Natural killer cell (primary cell): Measurements from ENCODE around the gene ZNF579. TPM values are rescaled to one million over a fixed set of nuclear protein-coding genes. Genes with fewer than 3 reads are reported as not detected.

Experiments used
- ATAC-seq, 3 donors: fragments of 150-1000 bp in 2 of 3; fragments of 200-7000 bp in 1 of 3; cut with Tn5 transposase; 1 replicate in 1 of 3; 2 replicates in 2 of 3; pipeline ENCODE4 v1.10.0; 2021; ENCODE audit warnings: mild to moderate bottlenecking in 2 of 3, moderate library complexity in 2 of 3
- DNase-seq, 2 donors: peaks; one replicate each; pipeline versions ENCODE4 v3.0.0 to v3.0.0-alpha.2; 2013 to 2021; ENCODE audit warnings: mixed read lengths in 1 of 2
- H3K27ac ChIP-seq: one replicate; pipeline ENCODE4 v1.5.1; 2013; ENCODE audit warnings: mild to moderate bottlenecking, low read length
- H3K27me3 ChIP-seq: one replicate; pipeline ENCODE4 v1.6.1; 2013; ENCODE audit warnings: low read length; ENCODE audit not compliant: control insufficient read depth, insufficient read depth
- H3K36me3 ChIP-seq: one replicate; pipeline ENCODE4 v1.6.1; 2013; ENCODE audit warnings: low read length; ENCODE audit not compliant: control insufficient read depth, insufficient read depth
- H3K4me1 ChIP-seq: one replicate; pipeline ENCODE4 v1.6.1; 2013; ENCODE audit warnings: low read length; ENCODE audit not compliant: control insufficient read depth, insufficient read depth
- H3K4me3 ChIP-seq: one replicate; pipeline ENCODE4 v1.5.1; 2013; ENCODE audit warnings: low read length
- H3K9me3 ChIP-seq: one replicate; pipeline ENCODE4 v1.6.1; 2013; ENCODE audit warnings: low read length; ENCODE audit not compliant: control insufficient read depth, insufficient read depth
- H3K27ac Mint-ChIP-seq, 2 donors: one replicate each; pipeline ENCODE4 v1.8.0; 2022; ENCODE audit warnings: mild to moderate bottlenecking in 2 of 2, mixed read lengths in 2 of 2, moderate library complexity in 1 of 2
- H3K27me3 Mint-ChIP-seq, 2 donors: one replicate each; pipeline ENCODE4 v1.8.0; 2022; ENCODE audit warnings: low read depth in 2 of 2, mixed read lengths in 2 of 2
- H3K36me3 Mint-ChIP-seq: one replicate; pipeline ENCODE4 v1.8.0; 2022; ENCODE audit warnings: mixed read lengths
- H3K4me1 Mint-ChIP-seq, 2 donors: one replicate each; pipeline ENCODE4 v1.8.0; 2022; ENCODE audit warnings: mixed read lengths in 2 of 2
- H3K4me3 Mint-ChIP-seq: one replicate; pipeline ENCODE4 v1.8.0; 2022; ENCODE audit warnings: mild to moderate bottlenecking, moderate library complexity, mixed read lengths
- H3K9me3 Mint-ChIP-seq, 2 donors: one replicate each; pipeline ENCODE4 v1.8.0; 2022; ENCODE audit warnings: mixed read lengths in 2 of 2
- CTCF ChIP-seq: fragments of 200-600 bp; IDR thresholded peaks from one replicate; pipeline ENCODE4 v1.8.0; 2022; ENCODE audit warnings: antibody characterized with exemption
- WGBS: methylation state at CpG from one replicate; pipeline ENCODE4 v1.1.7; 2013; ENCODE audit warnings: missing lambda C conversion rate; ENCODE audit not compliant: insufficient coverage; 5-methylcytosine and 5-hydroxymethylcytosine counted together
- intact Hi-C: fragments of 100-400 bp; cut with micrococcal nuclease; formaldehyde crosslinking; loops from one replicate; pipeline ENCODE4 v1.14.2; 2022
- total RNA-seq, 4 donors: library from RNA; stranded (reverse); fragments of 120-200 nt in 1 of 4; gene quantifications; one replicate each; pipeline versions ENCODE4 v1.2.3 to v1.2.4, GENCODE V29; 2013 to 2022

Gene ZNF579
- total RNA-seq, 3 donors from 2014 or later (not counting 1 experiment from before 2014, with no cell fraction given): 8.3 to 11.2 (median 9.5) TPM

- Mint-ChIP-seq H3K4me3 (no peak overlapping the region), H3K36me3 (no peaks in the 10 kb centered on the region), H3K27me3 (no peaks in the 10 kb centered on the region), H3K4me1 (peaks cover 7 to 34% of the 10 kb centered on the region in 2 donors), H3K9me3 (no peaks in the 10 kb centered on the region), H3K27ac (no peak overlapping the region)
- Histone ChIP-seq H3K4me3 (no peak overlapping the region), H3K36me3 (peaks cover 13% of the 10 kb centered on the region), H3K4me1 (peaks cover 11% of the 10 kb centered on the region), H3K9me3 (no peaks in the 10 kb centered on the region), H3K27me3 (no peaks in the 10 kb centered on the region), H3K27ac (no peak overlapping the region)
- TF ChIP-seq CTCF: no peak
- no peak for DNase-seq
- intact Hi-C loops: no loop called here
- ATAC-seq: no peak
- 97% methylated on average over 94 of the region's 98 CpGs for whole genome bisulfite sequencing
Measured at GRCh38 chr19:55614711-55615542, 34.3 kb upstream of the ZNF579 start.

- Mint-ChIP-seq H3K36me3 (no peaks in the 10 kb centered on the region), H3K4me1 (peaks cover 14 to 39% of the 10 kb centered on the region in 2 donors), H3K4me3 (no peak overlapping the region), H3K27me3 (no peaks in the 10 kb centered on the region), H3K9me3 (no peaks in the 10 kb centered on the region), H3K27ac (no peak overlapping the region)
- no peak for ATAC-seq
- Histone ChIP-seq H3K4me1 (peaks cover 11% of the 10 kb centered on the region), H3K27me3 (no peaks in the 10 kb centered on the region), H3K36me3 (peaks cover 13% of the 10 kb centered on the region), H3K4me3 (no peak overlapping the region), H3K27ac (no peak overlapping the region), H3K9me3 (no peaks in the 10 kb centered on the region)
- TF ChIP-seq CTCF: no peak
- whole genome bisulfite sequencing: 96% methylated on average over 74 of the region's 75 CpGs
- DNase-seq: no peak
- intact Hi-C loops: no loop called here
Measured at GRCh38 chr19:55613930-55614710, 33.5 kb upstream of the ZNF579 start.

GRCh38 chr19:55613396-55613795 is 32.7 kb upstream of the ZNF579 start:
- DNase-seq (no peak), ATAC-seq (no peak)
- Histone ChIP-seq H3K36me3 (peaks cover 13% of the 10 kb centered on the region), H3K4me1 (peaks cover 9% of the 10 kb centered on the region), H3K4me3 (no peak overlapping the region), H3K9me3 (no peaks in the 10 kb centered on the region), H3K27ac (no peak overlapping the region), H3K27me3 (no peaks in the 10 kb centered on the region)
- H3K4me1 Mint-ChIP-seq: peaks cover 14 to 39% of the 10 kb centered on the region in 2 donors
- WGBS: 96% methylated on average over 27 of the region's 27 CpGs
- H3K4me3 Mint-ChIP-seq: no peak overlapping the region
- no peak for TF ChIP-seq CTCF
- H3K27me3 Mint-ChIP-seq: no peaks in the 10 kb centered on the region
- no peak overlapping the region for H3K27ac Mint-ChIP-seq
- intact Hi-C loops: no loop called here
- H3K9me3 Mint-ChIP-seq: no peaks in the 10 kb centered on the region
- H3K36me3 Mint-ChIP-seq: no peaks in the 10 kb centered on the region
